Measurements from ENCODE around the gene B3GAT1.

GRCh38 chr11:134460881-134461280, 48.8 kb upstream of the B3GAT1 start:
- TF ChIP-seq CTCF (IDR thresholded peaks at IDR 0.05; ENCODE audit: low read depth, low read length) (no peak), EZH2phosphoT487 (IDR thresholded peaks at IDR 0.05; ENCODE audit: low read depth) (no peak)

Data from OCI-LY3 (cell line).